T-cell (primary cell): Measurements from ENCODE around the gene TTC23. TPM values are rescaled to one million over a fixed set of nuclear protein-coding genes. Genes with fewer than 3 reads are reported as not detected.
"Not testable (repeated sequence)": the region's sequence is repeated elsewhere in the genome, so short reads cannot be mapped to it uniquely, and the experiment has no call there.

Experiments
- ATAC-seq, 4 experiments: fragments of 200-7000 bp in 3 of 4; fragments of 150-1000 bp in 1 of 4; cut with Tn5 transposase; replicated peaks in 1 of 4; 1 replicate in 3 of 4; 2 replicates in 1 of 4; pipeline ENCODE4 v1.10.0; 2021; ENCODE audit warnings: moderate library complexity in 3 of 4, mild to moderate bottlenecking in 2 of 4, moderate number of reproducible peaks in 1 of 4
- CTCF ChIA-PET, 2 donors: fragments of 300-600 bp; sonication (Branson Sonifier 250); formaldehyde crosslinking; loops; one replicate each; lab custom pipeline; 2022; ENCODE audit warnings: antibody characterized with exemption in 2 of 2; lab: Charles Lee
- POLR2A ChIA-PET, 2 donors: fragments of 300-600 bp; sonication (Branson Sonifier 250); formaldehyde crosslinking; loops; one replicate each; lab custom pipeline; 2022; ENCODE audit warnings: antibody characterized with exemption in 2 of 2; lab: Charles Lee
- DNase-seq, 35 experiments: peaks; one replicate each; pipeline versions ENCODE4 v3.0.0 to v3.0.0-alpha.2; 2013 to 2023
- H3K27ac ChIP-seq: one replicate; pipeline ENCODE4 v1.5.1; 2013; ENCODE audit warnings: low read length
- H3K27me3 ChIP-seq, 2 experiments: replicated peaks in 1 of 2; 1 replicate in 1 of 2; 2 replicates in 1 of 2; pipeline versions ENCODE4 v1.6.1 to v1.7.0; 2013; ENCODE audit warnings: low read length in 1 of 2, mixed read lengths in 1 of 2; ENCODE audit not compliant: control insufficient read depth in 2 of 2, insufficient read depth in 2 of 2; ENCODE audit errors: extremely low read depth in 1 of 2
- H3K36me3 ChIP-seq, 2 donors: 1 replicate in 1 of 2; 2 replicates in 1 of 2; pipeline versions ENCODE4 v1.6.1 to v1.7.0; 2013; ENCODE audit warnings: low read length in 1 of 2; ENCODE audit not compliant: control insufficient read depth in 2 of 2, insufficient read depth in 1 of 2; ENCODE audit errors: extremely low read depth in 1 of 2
- H3K4me1 ChIP-seq, 2 experiments: 1 replicate in 1 of 2; 2 replicates in 1 of 2; pipeline versions ENCODE4 v1.6.1 to v1.7.0; 2013; ENCODE audit warnings: low read length in 2 of 2, mixed read lengths in 1 of 2; ENCODE audit not compliant: insufficient read depth in 2 of 2, control insufficient read depth in 1 of 2; ENCODE audit errors: extremely low read depth in 1 of 2
- H3K4me3 ChIP-seq, 2 donors: 1 replicate in 1 of 2; 2 replicates in 1 of 2; pipeline versions ENCODE4 v1.5.1 to v1.7.0; 2013; ENCODE audit warnings: mild to moderate bottlenecking in 2 of 2, low read length in 1 of 2, moderate library complexity in 1 of 2; ENCODE audit not compliant: control insufficient read depth in 1 of 2; ENCODE audit errors: extremely low read depth in 1 of 2
- H3K9me3 ChIP-seq: 2 replicates; pipeline ENCODE4 v1.7.0; 2013
- H3K27ac Mint-ChIP-seq, 2 donors: one replicate each; pipeline ENCODE4 v1.8.0; 2020 to 2021; ENCODE audit warnings: mild to moderate bottlenecking in 2 of 2, mixed read lengths in 2 of 2
- H3K27me3 Mint-ChIP-seq, 2 donors: one replicate each; pipeline ENCODE4 v1.8.0; 2021 to 2022; ENCODE audit warnings: mixed read lengths in 2 of 2
- H3K36me3 Mint-ChIP-seq: one replicate; pipeline ENCODE4 v1.8.0; 2021; ENCODE audit warnings: mixed read lengths
- H3K4me1 Mint-ChIP-seq, 3 donors: one replicate each; pipeline ENCODE4 v1.8.0; 2020 to 2022; ENCODE audit warnings: mixed read lengths in 3 of 3, mild to moderate bottlenecking in 1 of 3
- H3K4me3 Mint-ChIP-seq, 3 donors: one replicate each; pipeline ENCODE4 v1.8.0; 2020 to 2022; ENCODE audit warnings: mild to moderate bottlenecking in 3 of 3, mixed read lengths in 3 of 3, moderate library complexity in 3 of 3
- H3K9me3 Mint-ChIP-seq, 3 donors: one replicate each; pipeline ENCODE4 v1.8.0; 2020 to 2022; ENCODE audit warnings: mixed read lengths in 3 of 3
- WGBS: methylation state at CpG from one replicate; pipeline ENCODE4 v1.1.5; 2013; ENCODE audit warnings: missing lambda C conversion rate; ENCODE audit not compliant: insufficient coverage; 5-methylcytosine and 5-hydroxymethylcytosine counted together
- total RNA-seq, 35 experiments: library from RNA in 6 of 35; stranded (reverse) in 6 of 35; fragments of 120-200 nt in 1 of 35; gene quantifications; one replicate each; pipeline versions ENCODE4 v1.2.1 to v1.2.4 and lab custom pipeline; 2013 to 2026

Gene TTC23
- total RNA-seq, 5 donors from 2014 or later (not counting 1 experiment from before 2014, with no cell fraction given): 0.18 to 2.2 (median 1.3) TPM; not detected in 2

- no peak overlapping the region for H3K4me3 Mint-ChIP-seq
- H3K9me3 ChIP-seq: no peaks in the 10 kb centered on the region
- no peaks in the 10 kb centered on the region for H3K27me3 ChIP-seq
- no peak for ATAC-seq
- ChIA-PET CTCF (interaction anchor here in 1 of 2 donors (0.6 kb wide), 1 partner anchor 12 kb away, joined by 3 read pairs; no protein-coding TSS in a partner anchor), POLR2A (no interaction called here)
- 83% methylated on average over 1 of the region's 6 CpGs for WGBS
- no peak for DNase-seq
- no peaks in the 10 kb centered on the region for H3K36me3 ChIP-seq
- peaks cover 1% of the 10 kb centered on the region for H3K36me3 Mint-ChIP-seq
- no peak overlapping the region for H3K4me3 ChIP-seq
- no peak overlapping the region for H3K27ac Mint-ChIP-seq
- peaks cover 0 to 5% of the 10 kb centered on the region in 2 donors for H3K27me3 Mint-ChIP-seq
- no peak overlapping the region for H3K27ac ChIP-seq
- no peaks in the 10 kb centered on the region for H3K4me1 Mint-ChIP-seq
- H3K9me3 Mint-ChIP-seq: no peaks in the 10 kb centered on the region
- no peaks in the 10 kb centered on the region for H3K4me1 ChIP-seq
Observed at GRCh38 chr15:99201408-99202175, 47.8 kb downstream of the TTC23 start.

- H3K36me3 ChIP-seq: no peaks in the 10 kb centered on the region
- CTCF ChIA-PET: no interaction called here
- no peaks in the 10 kb centered on the region for H3K4me1 ChIP-seq
- Mint-ChIP-seq H3K4me3 (no peak overlapping the region), H3K9me3 (no peaks in the 10 kb centered on the region), H3K27ac (no peak overlapping the region), H3K27me3 (no peaks in the 10 kb centered on the region), H3K4me1 (no peaks in the 10 kb centered on the region), H3K36me3 (peaks cover 4% of the 10 kb centered on the region)
- POLR2A ChIA-PET: interaction anchor here in 1 of 2 donors (0.6 kb wide), 1 partner anchor 1405 kb away, joined by 3 read pairs; no protein-coding TSS in a partner anchor
- H3K9me3 ChIP-seq: no peaks in the 10 kb centered on the region
- 86% methylated on average over 1 of the region's 3 CpGs for WGBS
- no peak for DNase-seq
- no peak overlapping the region for H3K4me3 ChIP-seq
- ATAC-seq: no peak
- H3K27me3 ChIP-seq: no peaks in the 10 kb centered on the region
- no peak overlapping the region for H3K27ac ChIP-seq
Observed at GRCh38 chr15:99197856-99198255, 51.5 kb downstream of the TTC23 start.

GRCh38 chr15:99192181-99192580, 57.2 kb downstream of the TTC23 start:
- POLR2A ChIA-PET: not testable (repeated sequence)

GRCh38 chr15:99187936-99188335, 61.4 kb downstream of the TTC23 start:
- Mint-ChIP-seq H3K27me3 (no peaks in the 10 kb centered on the region), H3K4me1 (no peaks in the 10 kb centered on the region), H3K9me3 (no peaks in the 10 kb centered on the region), H3K36me3 (no peaks in the 10 kb centered on the region), H3K4me3 (no peak overlapping the region), H3K27ac (no peak overlapping the region)
- H3K9me3 ChIP-seq: no peaks in the 10 kb centered on the region
- no peak overlapping the region for H3K4me3 ChIP-seq
- ChIA-PET CTCF (no interaction called here), POLR2A (no interaction called here)
- no peak overlapping the region for H3K27ac ChIP-seq
- DNase-seq (no peak), ATAC-seq (no peak)
- H3K27me3 ChIP-seq: peaks cover 0 to 3% of the 10 kb centered on the region in 2 experiments
- H3K4me1 ChIP-seq: no peaks in the 10 kb centered on the region
- H3K36me3 ChIP-seq: no peaks in the 10 kb centered on the region

More at GRCh38 chr15:99192181-99192580, 57.2 kb downstream of the TTC23 start:
- H3K4me3 ChIP-seq, H3K4me1 Mint-ChIP-seq, H3K27ac Mint-ChIP-seq, H3K4me3 Mint-ChIP-seq, H3K9me3 ChIP-seq, H3K36me3 ChIP-seq, H3K27me3 Mint-ChIP-seq, CTCF ChIA-PET, ATAC-seq, H3K27ac ChIP-seq, H3K4me1 ChIP-seq, H3K36me3 Mint-ChIP-seq, DNase-seq, H3K27me3 ChIP-seq, H3K9me3 Mint-ChIP-seq: not testable (repeated sequence)
- WGBS: 86% methylated on average over 1 of the region's 1 CpG

- no peaks in the 10 kb centered on the region for H3K4me1 Mint-ChIP-seq
- Histone ChIP-seq H3K4me1 (no peaks in the 10 kb centered on the region), H3K4me3 (no peak overlapping the region), H3K27ac (no peak overlapping the region), H3K36me3 (no peaks in the 10 kb centered on the region), H3K27me3 (peaks cover 0 to 3% of the 10 kb centered on the region in 2 experiments), H3K9me3 (no peaks in the 10 kb centered on the region)
- DNase-seq (no peak), ATAC-seq (no peak)
- H3K27me3 Mint-ChIP-seq: peaks cover 0 to 6% of the 10 kb centered on the region in 2 donors
- no peak overlapping the region for H3K27ac Mint-ChIP-seq
- ChIA-PET POLR2A (no interaction called here), CTCF (no interaction called here)
- WGBS: no CpG with 5 or more reads among the region's 4 CpGs
- H3K4me3 Mint-ChIP-seq: no peak overlapping the region
- no peaks in the 10 kb centered on the region for H3K36me3 Mint-ChIP-seq
- no peaks in the 10 kb centered on the region for H3K9me3 Mint-ChIP-seq
Observed at GRCh38 chr15:99185414-99186130, 63.8 kb downstream of the TTC23 start.

- Mint-ChIP-seq H3K27ac (no peak overlapping the region), H3K9me3 (no peaks in the 10 kb centered on the region), H3K27me3 (peaks cover 0 to 6% of the 10 kb centered on the region in 2 donors), H3K4me3 (no peak overlapping the region), H3K36me3 (no peaks in the 10 kb centered on the region), H3K4me1 (no peaks in the 10 kb centered on the region)
- Histone ChIP-seq H3K36me3 (no peaks in the 10 kb centered on the region), H3K27ac (no peak overlapping the region), H3K27me3 (peaks cover 0 to 3% of the 10 kb centered on the region in 2 experiments), H3K4me1 (no peaks in the 10 kb centered on the region), H3K9me3 (no peaks in the 10 kb centered on the region), H3K4me3 (no peak overlapping the region)
- ChIA-PET CTCF (interaction anchor here in 1 of 2 donors (0.6 kb wide), 1 partner anchor 25 kb away, joined by 3 read pairs; no protein-coding TSS in a partner anchor), POLR2A (no interaction called here)
- DNase-seq (no peak), ATAC-seq (no peak)
- 55% methylated on average over 1 of the region's 1 CpG for whole genome bisulfite sequencing
Observed at GRCh38 chr15:99182791-99183190, 66.6 kb downstream of the TTC23 start.
